NCI-H446 treated with DMSO at 0.1 percent for 48 hours (cell line): ENCODE results near the gene AFAP1.

ENCODE experiments used
- DNase-seq: peaks from one replicate; lab custom pipeline; 2025; lab: John Stamatoyannopoulos, UW

Gene AFAP1, protein sequence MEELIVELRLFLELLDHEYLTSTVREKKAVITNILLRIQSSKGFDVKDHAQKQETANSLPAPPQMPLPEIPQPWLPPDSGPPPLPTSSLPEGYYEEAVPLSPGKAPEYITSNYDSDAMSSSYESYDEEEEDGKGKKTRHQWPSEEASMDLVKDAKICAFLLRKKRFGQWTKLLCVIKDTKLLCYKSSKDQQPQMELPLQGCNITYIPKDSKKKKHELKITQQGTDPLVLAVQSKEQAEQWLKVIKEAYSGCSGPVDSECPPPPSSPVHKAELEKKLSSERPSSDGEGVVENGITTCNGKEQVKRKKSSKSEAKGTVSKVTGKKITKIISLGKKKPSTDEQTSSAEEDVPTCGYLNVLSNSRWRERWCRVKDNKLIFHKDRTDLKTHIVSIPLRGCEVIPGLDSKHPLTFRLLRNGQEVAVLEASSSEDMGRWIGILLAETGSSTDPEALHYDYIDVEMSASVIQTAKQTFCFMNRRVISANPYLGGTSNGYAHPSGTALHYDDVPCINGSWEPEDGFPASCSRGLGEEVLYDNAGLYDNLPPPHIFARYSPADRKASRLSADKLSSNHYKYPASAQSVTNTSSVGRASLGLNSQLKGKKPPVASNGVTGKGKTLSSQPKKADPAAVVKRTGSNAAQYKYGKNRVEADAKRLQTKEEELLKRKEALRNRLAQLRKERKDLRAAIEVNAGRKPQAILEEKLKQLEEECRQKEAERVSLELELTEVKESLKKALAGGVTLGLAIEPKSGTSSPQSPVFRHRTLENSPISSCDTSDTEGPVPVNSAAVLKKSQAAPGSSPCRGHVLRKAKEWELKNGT

DNA sequence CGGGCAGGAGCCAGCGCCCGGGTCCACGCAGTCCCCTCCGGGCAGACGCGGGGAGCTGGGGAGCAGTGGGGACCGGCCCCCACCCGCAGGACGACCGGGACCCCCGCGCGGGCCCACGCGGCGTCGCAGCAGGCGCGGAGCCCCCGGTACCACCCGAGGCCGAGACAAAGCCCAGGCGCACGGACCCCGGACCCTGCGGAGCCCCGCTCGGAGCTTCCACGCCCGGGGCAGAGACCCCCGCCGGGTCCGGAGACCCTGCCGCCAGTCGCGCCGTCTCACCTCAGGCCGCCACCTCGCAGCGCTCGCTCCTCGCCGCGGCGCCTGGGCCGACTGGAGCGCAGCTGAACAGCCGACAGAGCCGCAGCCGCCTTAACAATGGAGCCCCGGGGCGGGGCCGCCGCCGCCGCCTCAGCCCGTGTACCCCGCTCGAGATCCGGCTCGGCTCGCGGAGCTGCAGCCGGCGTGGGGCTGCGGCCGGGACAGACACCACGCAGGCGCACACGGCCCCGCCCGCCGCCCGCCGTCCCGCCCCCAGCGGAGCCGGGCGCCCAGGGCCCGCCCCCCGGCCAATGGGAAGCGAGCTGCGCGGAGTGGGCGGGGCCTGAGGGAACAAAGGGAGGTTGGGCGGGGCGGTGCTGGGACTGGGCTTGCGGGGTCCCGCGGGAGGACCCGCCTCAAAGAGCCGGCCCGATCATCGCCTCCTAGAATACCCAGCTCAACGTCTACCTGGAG lies at the start of gene AFAP1:
AFAP1 (minus strand) TSS at position 485 of the 732 bp plus-strand sequence. CDS start 67,783 bp downstream, outside the sequence.
- peak; percentile 49 for DNase-seq

DNA sequence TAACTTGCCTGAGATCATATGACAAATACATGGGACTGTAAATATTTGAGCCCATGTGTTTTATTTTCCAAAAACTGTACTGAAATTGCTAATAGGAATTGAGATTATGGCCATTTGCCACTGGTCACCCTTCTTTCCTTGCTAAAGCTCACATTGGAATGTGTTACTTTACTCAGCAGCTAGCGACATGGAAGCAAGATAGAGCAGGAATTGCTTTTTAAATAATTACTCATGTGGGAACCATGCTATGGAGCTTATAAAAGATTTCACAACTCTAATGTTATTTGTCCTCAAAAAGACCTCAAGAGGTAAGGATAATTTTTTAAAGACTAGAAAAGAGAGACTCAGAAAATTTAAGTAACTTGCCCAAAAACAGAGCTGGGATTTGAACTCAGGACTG lies 48.8 kb upstream of the AFAP1 start:
- DNase-seq, result no peak

DNA sequence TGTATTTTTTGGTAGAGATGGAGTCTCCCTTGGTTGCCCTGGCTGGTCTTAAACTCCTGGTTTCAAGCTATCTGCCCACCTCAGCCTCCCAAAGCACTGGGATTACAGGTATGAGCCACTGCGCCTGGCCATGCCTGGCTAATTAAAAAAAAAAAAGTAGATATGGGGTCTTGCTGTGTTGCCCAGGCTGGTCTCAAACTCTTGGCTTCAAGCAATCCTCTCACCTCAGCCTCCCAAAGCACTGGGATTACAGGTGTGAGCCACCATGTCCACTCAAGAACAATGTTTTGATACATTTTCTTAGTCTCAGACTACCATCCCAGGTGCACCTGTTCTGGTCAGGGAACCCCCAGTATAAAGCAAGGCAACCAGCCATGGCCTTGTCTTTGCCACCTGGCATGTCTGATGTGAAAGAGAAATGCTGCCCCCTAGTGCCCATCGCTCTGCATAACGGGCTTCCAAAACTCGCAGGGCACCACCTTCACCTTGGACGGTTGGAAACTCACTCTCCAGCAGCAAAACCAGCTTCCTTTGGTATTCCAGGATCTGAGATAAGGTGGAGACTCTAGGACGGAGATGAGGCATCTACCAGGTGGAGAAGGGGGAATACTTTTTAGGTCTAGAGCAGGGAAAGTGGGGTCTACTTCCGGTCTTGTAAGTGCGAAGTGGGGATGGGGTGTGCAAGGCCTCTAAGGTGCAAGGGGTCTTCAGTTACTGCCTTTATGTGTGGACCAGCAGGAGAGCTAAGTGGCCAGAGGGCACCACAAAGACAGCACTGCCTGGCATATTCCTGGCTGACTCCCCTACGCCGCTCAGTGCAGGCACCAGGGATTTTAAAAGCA lies 47.7 kb upstream of the AFAP1 start:
- no peak for DNase-seq

DNA sequence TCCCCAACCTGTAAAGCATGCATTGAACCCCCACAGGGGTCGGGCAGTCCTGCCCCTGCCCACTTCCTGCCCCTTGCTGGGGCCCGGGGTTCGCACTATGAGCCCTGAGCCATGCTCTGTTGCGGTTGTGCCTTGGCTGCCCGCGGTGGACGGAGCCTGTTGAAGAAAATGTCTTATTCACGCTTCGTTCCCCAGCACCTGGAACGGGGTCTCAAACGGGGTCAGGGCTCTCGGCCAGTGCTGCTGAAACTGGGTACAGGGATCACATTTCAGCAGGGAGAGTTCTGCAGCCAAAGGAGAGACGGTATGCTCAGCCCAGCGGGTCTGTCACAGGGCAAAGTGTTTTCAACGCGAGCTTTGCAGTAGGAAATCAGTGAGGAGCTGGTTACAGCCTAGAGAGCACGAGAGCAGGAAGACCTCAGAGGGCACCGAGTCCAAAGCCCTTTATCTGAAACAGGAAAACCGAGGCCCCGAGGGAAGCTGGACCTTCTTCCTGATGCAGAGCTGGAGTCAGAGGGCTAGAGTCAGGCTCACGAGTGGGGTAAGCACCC lies 46.3 kb upstream of the AFAP1 start:
- DNase-seq, result no peak

DNA sequence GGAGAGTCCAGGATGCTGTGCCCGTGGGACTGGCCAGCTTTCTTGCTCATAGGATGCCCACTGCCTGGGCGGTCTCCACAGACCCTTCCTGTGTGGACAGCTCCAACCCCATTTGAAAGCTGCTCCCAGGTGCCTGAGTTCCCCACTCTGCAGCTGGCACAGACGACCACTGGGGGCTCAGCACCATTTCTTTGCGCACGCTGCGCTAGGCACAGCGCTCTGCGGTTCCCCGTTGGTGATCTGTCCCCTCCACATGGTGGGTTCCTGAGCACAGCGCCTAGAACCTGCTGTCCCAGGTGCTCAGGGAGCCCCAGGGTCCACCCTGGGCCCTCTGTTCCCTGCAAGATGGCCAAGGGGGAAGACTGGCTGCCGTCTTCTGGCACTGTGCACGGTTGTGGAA lies 45.4 kb upstream of the AFAP1 start:
- DNase-seq, result no peak

DNA sequence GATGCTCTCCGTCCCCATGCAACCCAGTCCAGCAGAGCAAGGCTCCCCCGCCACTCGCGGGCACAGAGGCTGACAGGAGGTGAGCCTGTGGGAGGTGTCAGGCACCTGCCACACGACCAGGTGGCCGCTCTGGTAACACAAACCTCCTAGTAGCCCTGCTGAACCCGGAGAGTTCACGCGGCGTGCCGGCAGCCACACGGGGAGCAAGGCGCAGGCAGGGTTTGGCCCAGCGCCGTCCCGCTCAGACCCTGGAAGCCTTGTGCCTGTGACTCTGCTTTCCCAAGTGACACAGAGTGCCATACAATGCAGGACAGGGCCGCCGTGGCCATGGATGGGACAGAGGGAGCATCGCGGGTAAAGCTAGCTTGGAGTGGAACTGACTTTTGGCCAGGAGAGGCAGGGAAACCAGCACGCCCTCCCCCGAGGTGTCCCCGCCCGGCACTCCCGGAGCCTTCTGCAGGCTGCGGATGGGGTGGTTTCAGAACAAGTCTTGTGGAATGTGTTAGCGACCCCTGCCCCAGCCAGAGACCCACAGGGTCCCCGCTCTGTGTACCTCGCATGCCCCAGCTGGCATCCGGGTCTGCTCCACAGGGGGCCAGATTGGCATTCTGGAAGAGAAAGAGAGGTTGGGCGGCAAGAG lies 44.7 kb upstream of the AFAP1 start:
- DNase-seq, result no peak

DNA sequence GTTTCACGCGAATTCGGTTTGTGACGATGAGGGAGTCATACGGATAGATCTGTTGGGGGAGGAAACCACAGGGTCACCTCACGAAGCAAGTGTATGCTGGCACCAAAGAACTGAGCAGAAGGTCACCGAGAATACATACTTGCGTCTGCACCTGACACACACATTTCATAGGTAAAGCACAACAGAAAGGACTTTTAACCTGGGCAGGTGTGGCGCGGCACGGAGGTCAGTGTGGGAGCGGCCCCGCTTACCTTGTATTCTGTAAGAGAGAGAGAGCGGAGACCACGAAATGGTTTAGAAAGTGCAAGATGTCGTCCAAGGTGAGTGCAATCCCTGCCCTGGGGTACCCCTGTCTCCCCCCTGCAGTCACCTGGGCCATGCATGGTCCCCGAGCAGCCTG lies 43.6 kb upstream of the AFAP1 start:
- DNase-seq, result no peak

DNA sequence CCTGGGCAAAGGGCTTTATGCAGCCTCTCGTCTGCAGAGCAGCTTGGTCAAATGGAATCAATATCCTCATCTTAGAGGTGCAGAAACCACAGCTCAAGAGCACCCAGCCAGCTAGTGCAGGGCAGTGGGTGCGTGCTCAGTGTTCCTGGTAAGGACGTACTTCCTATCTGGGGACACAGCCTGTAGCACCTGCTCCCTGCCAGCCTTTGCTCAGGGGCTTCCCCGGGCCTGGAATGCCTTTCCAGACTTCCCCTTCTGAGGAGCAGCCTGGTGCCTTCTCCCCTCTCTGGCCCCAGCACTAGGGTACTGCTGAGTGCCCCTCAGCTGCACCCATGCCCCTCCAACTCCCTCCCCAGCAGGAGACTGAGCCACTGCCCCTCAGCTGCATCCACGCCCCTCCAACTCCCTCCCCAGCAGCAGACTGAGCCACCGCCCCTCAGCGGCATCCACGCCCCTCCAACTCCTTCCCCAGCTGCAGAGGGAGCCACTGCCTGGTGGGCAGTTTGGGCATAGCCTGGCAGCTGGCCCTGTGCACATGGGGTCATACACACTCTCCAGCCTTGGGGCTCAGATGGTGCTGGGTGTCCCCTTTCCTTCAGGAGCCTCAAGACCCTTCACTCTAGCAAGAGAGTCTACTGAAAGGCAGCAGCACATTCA lies 42.2 kb upstream of the AFAP1 start:
- DNase-seq, result no peak

DNA sequence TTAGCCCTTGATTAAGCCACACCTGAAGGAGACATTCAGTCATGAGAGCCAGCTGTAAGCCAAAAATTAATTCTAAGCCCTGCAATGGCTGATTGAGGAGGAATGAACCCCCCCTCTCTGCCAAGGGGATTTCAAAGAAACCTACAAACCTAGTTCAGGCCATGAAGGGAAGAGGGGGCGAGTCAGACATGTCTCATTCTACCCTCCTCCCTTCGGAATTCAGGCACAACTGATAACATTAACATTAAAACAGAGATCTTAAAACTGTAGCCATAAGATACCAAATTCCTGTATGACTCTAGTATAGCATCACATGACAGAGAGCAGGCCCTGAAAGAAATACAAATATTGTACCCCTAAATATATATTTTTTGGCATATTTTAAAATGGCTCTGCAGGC lies 40.4 kb upstream of the AFAP1 start:
- DNase-seq, result no peak

DNA sequence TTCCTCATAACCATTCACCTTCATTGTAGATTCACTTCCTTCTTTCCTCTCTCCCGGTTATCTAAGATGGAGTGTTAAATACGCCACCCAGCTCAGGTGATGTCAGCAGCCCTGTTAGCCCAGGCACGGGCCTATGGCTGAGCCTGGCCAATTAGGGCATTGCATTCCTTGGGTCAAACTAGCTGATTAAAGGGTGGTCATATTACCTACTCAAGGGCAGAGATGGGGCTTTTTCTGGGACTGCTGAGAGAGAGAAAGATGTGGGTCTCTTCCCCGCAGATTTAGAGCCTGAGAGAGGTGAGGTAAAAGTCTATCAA lies 39.9 kb upstream of the AFAP1 start:
- no peak for DNase-seq

DNA sequence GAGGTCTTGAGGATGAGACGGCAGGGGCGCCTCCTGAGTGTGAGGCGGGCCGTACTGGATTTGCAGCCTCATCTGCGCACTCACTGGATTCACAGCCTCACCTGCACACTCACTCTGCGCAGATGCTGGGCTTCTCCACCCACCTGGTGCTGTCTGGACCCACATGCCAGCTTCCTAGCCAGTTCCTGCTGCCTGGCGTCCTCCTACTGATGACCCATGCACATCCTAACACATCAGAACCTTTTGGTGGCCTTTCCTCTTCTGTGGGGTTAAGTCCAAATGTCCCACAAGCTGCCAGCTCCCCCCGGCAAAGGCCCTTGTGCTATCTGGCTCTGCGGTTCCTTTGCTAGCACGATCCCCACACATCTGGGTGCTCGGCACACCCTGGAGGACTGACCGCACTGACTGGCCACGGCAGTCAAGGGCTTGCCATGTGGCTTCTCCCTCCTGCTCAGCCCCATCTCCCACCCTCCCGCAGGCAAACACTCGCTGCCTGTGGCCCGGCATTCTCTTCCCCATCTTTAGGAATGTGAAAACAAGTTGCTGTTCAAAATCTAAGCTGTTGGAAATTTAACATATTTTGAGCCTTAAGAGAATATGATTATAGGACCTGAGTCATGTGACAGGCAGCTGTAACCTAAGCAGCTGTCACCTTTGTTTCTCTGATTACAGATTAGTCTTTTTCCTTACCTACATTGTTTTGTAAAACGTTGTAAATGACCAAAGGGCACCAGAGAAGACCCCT lies 39.4 kb upstream of the AFAP1 start:
- DNase-seq, result no peak

DNA sequence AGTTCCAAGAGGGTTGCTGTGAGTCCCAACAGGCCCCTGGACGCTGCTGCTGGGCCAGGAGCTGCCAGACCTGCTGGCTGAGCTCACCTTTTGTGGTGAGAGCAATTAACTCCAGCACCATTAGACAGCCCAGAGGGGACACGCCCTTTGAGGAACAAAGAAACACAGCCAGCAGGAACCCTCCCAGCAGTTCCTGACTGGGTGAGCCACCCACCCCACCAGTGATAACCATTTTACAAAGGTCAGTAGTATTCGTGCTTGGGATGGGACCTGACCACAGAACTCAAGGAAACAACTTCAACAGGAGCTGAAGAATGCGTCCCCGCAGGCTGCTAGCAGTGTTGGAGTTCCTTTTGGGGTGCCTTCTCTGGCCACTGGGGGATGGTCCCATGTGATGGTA lies 38.8 kb upstream of the AFAP1 start:
- no peak for DNase-seq

DNA sequence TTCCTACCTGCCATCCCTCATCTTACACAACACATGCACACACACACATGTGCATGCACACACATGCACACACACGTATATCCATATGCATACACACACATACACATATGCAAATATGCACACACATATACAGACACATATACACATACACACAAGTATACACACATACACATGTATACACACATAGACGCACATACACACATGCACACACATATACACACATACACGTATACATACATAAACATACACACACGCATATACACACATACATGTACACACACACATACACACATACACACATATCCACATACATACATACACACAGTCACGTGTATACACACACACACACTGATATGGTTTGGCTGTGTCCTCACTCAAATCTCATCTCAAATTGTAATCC lies 37.0 kb upstream of the AFAP1 start:
- DNase-seq, result no peak

DNA sequence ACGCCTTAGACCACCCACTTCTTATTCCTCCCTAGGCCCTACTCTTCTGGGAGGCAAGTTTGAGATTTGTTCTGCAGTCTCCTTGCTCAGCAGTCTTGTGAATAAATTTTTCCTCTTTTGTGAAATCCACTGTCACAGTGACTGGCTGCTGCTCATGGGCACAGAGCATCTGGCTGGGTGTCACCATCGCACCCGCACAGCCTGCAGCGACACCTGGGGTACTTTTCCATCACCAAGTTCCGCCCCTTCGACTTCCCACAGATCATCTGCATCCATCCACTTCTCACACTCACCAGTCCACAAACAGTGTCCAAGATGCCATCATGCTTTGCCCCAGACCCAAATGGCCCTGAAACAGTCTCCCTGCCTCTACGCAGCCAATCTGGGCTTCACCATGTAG lies 36.4 kb upstream of the AFAP1 start:
- no peak for DNase-seq

DNA sequence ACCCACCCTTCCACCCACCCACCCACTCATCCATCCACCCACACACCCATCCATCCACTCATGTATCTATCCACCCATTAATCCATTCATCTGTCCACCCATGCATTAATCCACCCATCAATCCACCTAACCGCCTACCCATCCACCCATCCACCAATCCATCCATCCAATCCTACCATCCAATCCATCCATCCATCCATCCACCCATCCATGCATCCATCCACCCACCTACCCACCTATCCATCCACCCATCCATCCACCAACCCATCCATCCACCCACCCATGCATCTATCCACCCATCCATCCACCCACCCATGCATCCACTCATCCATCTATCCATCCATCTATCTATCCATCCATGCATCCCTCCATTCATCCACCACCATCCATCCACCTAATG lies 34.8 kb upstream of the AFAP1 start:
- DNase-seq, result no peak

DNA sequence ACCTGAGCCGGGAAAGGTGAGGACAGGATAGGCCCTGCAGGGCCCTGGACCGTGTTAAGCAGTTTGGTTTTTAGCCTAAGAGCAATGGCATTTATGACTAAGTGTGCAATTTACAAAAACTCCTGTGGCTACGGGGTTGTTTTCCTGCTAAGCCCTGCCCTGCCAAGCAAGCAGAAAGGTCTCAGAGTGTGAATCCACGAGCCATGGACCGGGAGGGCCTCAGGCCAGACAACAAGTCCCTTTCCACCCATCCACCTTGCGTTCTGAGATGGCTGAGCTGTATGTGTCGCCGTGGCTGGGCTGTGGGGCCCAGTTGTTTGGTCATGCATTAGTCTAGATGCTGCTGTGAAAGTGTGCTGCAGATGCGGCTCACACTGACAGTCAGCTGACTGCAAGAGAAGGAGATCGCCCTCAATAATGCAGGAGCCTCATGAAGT lies 33.9 kb upstream of the AFAP1 start:
- DNase-seq, result no peak

DNA sequence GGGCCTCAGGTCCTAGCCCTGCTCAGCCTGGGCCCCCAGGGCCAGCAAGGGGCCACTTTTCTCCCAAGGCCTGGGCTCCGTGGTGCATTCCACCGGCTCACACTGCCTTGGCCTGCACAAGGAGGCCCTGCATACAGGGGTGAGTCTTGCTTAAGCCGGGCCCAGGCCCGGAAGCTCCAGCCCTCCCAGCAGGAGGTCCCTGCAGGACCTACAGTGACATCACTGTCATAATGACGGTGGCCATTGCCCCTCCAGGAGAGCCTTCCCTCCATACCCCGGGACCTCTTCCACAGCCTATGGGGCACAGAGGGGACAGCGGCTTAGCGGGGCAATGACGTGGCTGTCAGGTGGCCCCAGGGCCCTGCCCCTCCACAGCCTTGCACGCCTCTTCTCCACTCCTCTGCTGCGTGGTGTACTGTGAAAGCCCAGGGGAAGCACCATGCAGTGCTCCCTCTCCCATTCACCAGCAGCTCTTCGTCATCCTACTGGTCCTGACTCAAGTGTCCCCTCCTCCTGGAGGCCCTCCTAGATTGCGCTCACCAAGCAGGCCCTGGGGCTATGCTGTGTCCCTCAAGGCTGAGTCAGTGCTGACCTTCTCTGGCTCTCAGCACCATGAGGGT lies 32.3 kb upstream of the AFAP1 start:
- no peak for DNase-seq

DNA sequence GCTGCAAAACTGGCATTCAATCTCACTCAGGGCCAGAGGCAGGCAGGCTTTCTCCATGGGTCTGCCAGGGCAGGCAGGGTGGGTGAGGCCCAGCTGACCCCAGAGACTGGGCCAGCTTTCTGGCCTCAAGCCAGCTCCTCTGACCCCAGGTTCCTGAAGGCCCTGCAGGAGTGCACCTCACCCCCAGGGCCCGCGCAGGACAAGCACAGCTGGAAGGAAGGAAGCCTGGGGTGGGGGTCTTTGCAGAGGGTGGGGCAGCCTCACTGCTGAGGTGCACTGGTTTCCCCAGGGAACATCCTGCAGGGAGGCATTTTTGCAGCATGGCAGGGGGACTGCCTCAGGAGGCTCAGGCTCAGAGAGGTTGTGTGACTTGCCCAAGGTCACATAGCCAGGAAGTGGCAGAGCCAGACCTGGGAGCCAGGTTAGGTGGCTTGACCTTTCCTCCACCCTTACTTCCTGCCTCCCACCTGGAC lies 31.5 kb upstream of the AFAP1 start:
- no peak for DNase-seq

DNA sequence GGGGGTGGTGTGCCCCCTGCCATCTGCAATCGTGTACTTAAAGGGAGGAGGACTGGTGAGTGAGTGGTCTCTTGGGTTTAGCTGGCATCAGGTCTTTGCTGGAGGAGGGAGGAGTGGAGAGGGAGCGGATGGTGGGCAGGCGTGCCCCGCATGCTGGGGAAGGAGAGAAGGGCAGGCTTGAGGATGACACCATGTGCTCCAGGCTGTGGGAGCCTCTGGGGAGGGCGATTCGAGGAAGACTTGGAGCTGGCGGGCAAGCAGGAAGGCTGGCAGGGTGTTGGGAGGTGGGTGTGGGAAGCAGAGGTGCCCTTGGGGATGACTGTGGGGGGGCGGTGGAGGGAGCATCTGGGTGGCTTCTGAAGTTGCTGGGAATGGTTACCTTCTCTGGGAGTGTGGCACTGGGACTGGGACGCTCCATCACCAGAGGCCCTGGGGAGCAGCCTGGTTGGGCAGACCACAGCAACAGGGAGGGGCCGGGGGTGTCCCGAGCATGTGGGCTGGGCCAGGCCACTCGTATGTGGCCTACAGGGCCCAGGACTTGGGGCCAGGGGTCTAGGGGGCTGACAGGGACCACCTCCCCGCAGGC lies 30.8 kb upstream of the AFAP1 start:
- DNase-seq, result no peak
